Glomerular visceral epithelial cell (primary cell): ENCODE measurements around the gene DPP7.
A peak's percentile ranks its signal among the peaks of the same experiment; 100 is the strongest.

ENCODE experiments used
- DNase-seq: peaks from one replicate; pipeline ENCODE4 v3.0.0-alpha.2; 2016; ENCODE audit errors: extremely low spot score

Gene DPP7

GRCh38 chr9:137114613-137115393 lies at the start of gene DPP7:
Gene DPP7, minus strand, starts transcription at chr9:137114733. Its CDS starts 20 bp downstream, at chr9:137114713.
- peak; percentile 47 for DNase-seq

GRCh38 chr9:137163805-137164204 lies 49.3 kb upstream of the DPP7 start:
- DNase-seq: no peak

- DNase-seq: no peak
Observed at GRCh38 chr9:137163365-137163715, 48.8 kb upstream of the DPP7 start.

- no peak for DNase-seq
Observed at GRCh38 chr9:137162505-137163364, 48.2 kb upstream of the DPP7 start.

- DNase-seq: no peak
Observed at GRCh38 chr9:137161558-137162486, 47.3 kb upstream of the DPP7 start.

GRCh38 chr9:137160716-137161557 lies 46.4 kb upstream of the DPP7 start:
- DNase-seq: no peak

GRCh38 chr9:137160054-137160425 lies 45.5 kb upstream of the DPP7 start:
- DNase-seq: no peak

- DNase-seq: no peak
Observed at GRCh38 chr9:137159105-137160053, 44.8 kb upstream of the DPP7 start.

GRCh38 chr9:137158625-137159024 lies 44.1 kb upstream of the DPP7 start:
- no peak for DNase-seq

GRCh38 chr9:137157618-137158415 lies 43.3 kb upstream of the DPP7 start:
- DNase-seq: no peak

- DNase-seq: no peak
Observed at GRCh38 chr9:137156567-137157375, 42.2 kb upstream of the DPP7 start.

- no peak for DNase-seq
Observed at GRCh38 chr9:137152844-137153405, 38.4 kb upstream of the DPP7 start.

- DNase-seq: peak; percentile 59
Observed at GRCh38 chr9:137150617-137151457, 36.3 kb upstream of the DPP7 start.

- peak; percentile 25 for DNase-seq
Observed at GRCh38 chr9:137149942-137150616, 35.5 kb upstream of the DPP7 start.

- no peak for DNase-seq
Observed at GRCh38 chr9:137149363-137149762, 34.8 kb upstream of the DPP7 start.

- DNase-seq: no peak
Observed at GRCh38 chr9:137148661-137149060, 34.1 kb upstream of the DPP7 start.
